ENCODE data around the gene CARD14.

- TF ChIP-seq CTCF (IDR thresholded peaks at IDR 0.05; ENCODE audit: low read length) (no peak), EZH2phosphoT487 (IDR thresholded peaks at IDR 0.05; ENCODE audit: low read length) (no peak), EZH2 (optimal IDR thresholded peaks at IDR 0.05; ENCODE audit: low read depth, low read length) (no peak)
Measured at GRCh38 chr17:80125656-80126448, 44.0 kb upstream of the CARD14 start.

All from MM.1S (cell line).